Measurements from ENCODE around the gene MME. TPM values are rescaled to one million over a fixed set of nuclear protein-coding genes. Genes with fewer than 3 reads are reported as not detected.

Gene MME
- total RNA-seq, 6 experiments from 2014 or later = 40.3 to 85.5 (median 67.1) TPM

DNA sequence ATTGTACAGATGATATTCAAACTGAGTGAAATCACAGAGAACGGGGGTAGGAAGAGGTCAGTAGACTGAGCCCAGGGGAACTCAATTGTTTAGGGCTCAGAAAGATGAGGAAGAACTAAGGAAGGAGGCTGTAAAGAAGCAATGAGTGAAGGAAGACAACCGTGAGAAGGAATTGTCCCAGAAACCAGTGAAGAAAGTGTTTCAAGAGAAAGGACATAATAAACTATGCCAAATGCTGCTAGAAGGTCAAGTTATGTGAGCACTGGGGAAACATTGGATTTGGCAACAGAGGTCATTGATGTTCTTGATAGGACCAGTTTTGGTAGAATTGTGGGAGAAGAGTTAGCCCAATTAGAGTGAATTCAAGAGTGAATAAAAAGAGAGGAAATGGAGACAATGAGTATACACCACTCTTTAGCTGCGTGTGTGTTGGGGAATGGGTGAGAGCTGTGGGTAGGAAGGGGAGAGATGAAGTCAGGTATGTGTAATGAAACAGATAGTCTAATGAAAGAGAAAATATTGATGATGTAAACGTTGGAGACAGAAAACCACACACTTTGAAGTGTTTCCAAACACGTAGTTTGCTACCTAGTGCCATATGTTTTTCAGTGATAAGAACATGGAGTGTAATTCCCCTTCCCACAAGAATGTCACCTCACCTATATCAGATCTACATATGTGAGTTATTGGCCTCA, 42.5 kb upstream of the MME start:
- peaks cover 14% of the 10 kb centered on the region for H3K4me1 Mint-ChIP-seq (ENCODE audit: low read depth)
- DNase-seq = no peak
- H3K27ac Mint-ChIP-seq = no peak overlapping the region
- no peak overlapping the region for H3K4me3 Mint-ChIP-seq
- TF ChIP-seq, protein P1, sequence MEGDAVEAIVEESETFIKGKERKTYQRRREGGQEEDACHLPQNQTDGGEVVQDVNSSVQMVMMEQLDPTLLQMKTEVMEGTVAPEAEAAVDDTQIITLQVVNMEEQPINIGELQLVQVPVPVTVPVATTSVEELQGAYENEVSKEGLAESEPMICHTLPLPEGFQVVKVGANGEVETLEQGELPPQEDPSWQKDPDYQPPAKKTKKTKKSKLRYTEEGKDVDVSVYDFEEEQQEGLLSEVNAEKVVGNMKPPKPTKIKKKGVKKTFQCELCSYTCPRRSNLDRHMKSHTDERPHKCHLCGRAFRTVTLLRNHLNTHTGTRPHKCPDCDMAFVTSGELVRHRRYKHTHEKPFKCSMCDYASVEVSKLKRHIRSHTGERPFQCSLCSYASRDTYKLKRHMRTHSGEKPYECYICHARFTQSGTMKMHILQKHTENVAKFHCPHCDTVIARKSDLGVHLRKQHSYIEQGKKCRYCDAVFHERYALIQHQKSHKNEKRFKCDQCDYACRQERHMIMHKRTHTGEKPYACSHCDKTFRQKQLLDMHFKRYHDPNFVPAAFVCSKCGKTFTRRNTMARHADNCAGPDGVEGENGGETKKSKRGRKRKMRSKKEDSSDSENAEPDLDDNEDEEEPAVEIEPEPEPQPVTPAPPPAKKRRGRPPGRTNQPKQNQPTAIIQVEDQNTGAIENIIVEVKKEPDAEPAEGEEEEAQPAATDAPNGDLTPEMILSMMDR (IDR thresholded peaks at IDR 0.05) = no peak
- peaks cover 1% of the 10 kb centered on the region for H3K27me3 Mint-ChIP-seq (ENCODE audit: insufficient read depth)
- H3K36me3 Mint-ChIP-seq (ENCODE audit: low read depth) = no peaks in the 10 kb centered on the region
- H3K9me3 Mint-ChIP-seq = no peaks in the 10 kb centered on the region

- Mint-ChIP-seq H3K4me1 (ENCODE audit: low read depth) (peaks cover 9% of the 10 kb centered on the region), H3K36me3 (ENCODE audit: low read depth) (no peaks in the 10 kb centered on the region), H3K27me3 (ENCODE audit: insufficient read depth) (peaks cover 1% of the 10 kb centered on the region), H3K27ac (no peak overlapping the region), H3K4me3 (no peak overlapping the region), H3K9me3 (no peaks in the 10 kb centered on the region)
- TF ChIP-seq, protein P1 (IDR thresholded peaks at IDR 0.05) = no peak
- no peak for DNase-seq
Observed at GRCh38 chr3:155038203-155038554, 41.9 kb upstream of the MME start.

DNA sequence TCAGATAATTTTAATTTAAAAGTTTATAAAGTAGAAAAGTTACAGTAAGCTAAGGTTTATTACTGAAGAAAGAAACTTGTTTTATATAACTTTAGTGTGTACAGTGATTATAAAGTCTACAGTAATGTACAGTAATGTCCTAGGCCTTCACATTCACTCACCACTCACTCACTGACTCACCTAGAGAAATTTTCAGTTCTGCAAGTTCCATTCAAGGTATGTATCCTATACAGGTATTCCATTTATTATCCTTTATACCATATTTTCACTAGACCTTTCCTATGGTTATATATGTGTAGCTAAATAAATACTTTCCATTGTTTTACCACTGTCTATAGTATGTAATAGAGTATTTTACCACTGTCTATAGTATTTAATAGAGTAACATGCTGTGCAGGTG, 33.2 kb upstream of the MME start:
- TF ChIP-seq, protein P1 (IDR thresholded peaks at IDR 0.05) = no peak
- Mint-ChIP-seq H3K4me1 (ENCODE audit: low read depth) (peaks cover 6% of the 10 kb centered on the region; the same call in 1 of the 2 replicates), H3K36me3 (ENCODE audit: low read depth) (peaks cover 7% of the 10 kb centered on the region), H3K27me3 (ENCODE audit: insufficient read depth) (peaks cover 3% of the 10 kb centered on the region; the same call in 1 of the 2 replicates), H3K9me3 (peaks cover 14% of the 10 kb centered on the region), H3K27ac (no peak overlapping the region), H3K4me3 (no peak overlapping the region)
- no peak for DNase-seq

GRCh38 chr3:155047672-155048071, 32.4 kb upstream of the MME start:
- no peak for DNase-seq
- Mint-ChIP-seq H3K36me3 (ENCODE audit: low read depth) (peaks cover 10% of the 10 kb centered on the region), H3K4me3 (no peak overlapping the region), H3K9me3 (peaks cover 21% of the 10 kb centered on the region), H3K27me3 (ENCODE audit: insufficient read depth) (peaks cover 3% of the 10 kb centered on the region; the same call in 1 of the 2 replicates), H3K4me1 (ENCODE audit: low read depth) (peaks cover 6% of the 10 kb centered on the region; the same call in 1 of the 2 replicates), H3K27ac (no peak overlapping the region)
- TF ChIP-seq, protein P1 (IDR thresholded peaks at IDR 0.05) = no peak

- H3K4me1 Mint-ChIP-seq (ENCODE audit: low read depth) = peaks cover 6% of the 10 kb centered on the region; the same call in 1 of the 2 replicates
Observed at GRCh38 chr3:155049959-155050358, 30.2 kb upstream of the MME start.

More at GRCh38 chr3:155049959-155050358, 30.2 kb upstream of the MME start:
- H3K27ac Mint-ChIP-seq = no peak overlapping the region
- H3K9me3 Mint-ChIP-seq = peaks cover 31% of the 10 kb centered on the region
- peaks cover 28% of the 10 kb centered on the region for H3K36me3 Mint-ChIP-seq (ENCODE audit: low read depth)
- no peak for DNase-seq
- TF ChIP-seq, protein P1 (IDR thresholded peaks at IDR 0.05) = no peak
- H3K27me3 Mint-ChIP-seq (ENCODE audit: insufficient read depth) = peaks cover 3% of the 10 kb centered on the region; the same call in 1 of the 2 replicates
- no peak overlapping the region for H3K4me3 Mint-ChIP-seq
